GM11168 (cell line): ENCODE measurements around the gene ADAMTS14.

Experiments
- in situ Hi-C: fragments of 300-500 bp; cut with MboI; formaldehyde crosslinking; loops from one replicate; pipeline ENCODE4 v1.12.0; 2022; ENCODE audit warnings: low sequenced_read_pairs; ENCODE audit not compliant: unreplicated experiment

ADAMTS14 gene

GRCh38 chr10:70726909-70727495 lies 54.7 kb downstream of the ADAMTS14 start:
- in situ Hi-C loops = no loop called here

GRCh38 chr10:70728328-70728727 lies 56.0 kb downstream of the ADAMTS14 start:
- in situ Hi-C loops = no loop called here

- in situ Hi-C loops = no loop called here
Measured at GRCh38 chr10:70729763-70730357, 57.6 kb downstream of the ADAMTS14 start.

- in situ Hi-C loops = no loop called here
Measured at GRCh38 chr10:70730955-70731354, 58.6 kb downstream of the ADAMTS14 start.

GRCh38 chr10:70732569-70732968 lies 60.3 kb downstream of the ADAMTS14 start:
- in situ Hi-C loops = no loop called here

GRCh38 chr10:70733051-70733450 lies 60.7 kb downstream of the ADAMTS14 start:
- in situ Hi-C loops = no loop called here

- in situ Hi-C loops = no loop called here
Measured at GRCh38 chr10:70735161-70735560, 62.9 kb downstream of the ADAMTS14 start.

- in situ Hi-C loops = no loop called here
Measured at GRCh38 chr10:70736525-70736924, 64.2 kb downstream of the ADAMTS14 start.

- in situ Hi-C loops = no loop called here
Measured at GRCh38 chr10:70737250-70737649, 64.9 kb downstream of the ADAMTS14 start.

- in situ Hi-C loops = no loop called here
Measured at GRCh38 chr10:70738006-70738760, 65.9 kb downstream of the ADAMTS14 start.

- in situ Hi-C loops = no loop called here
Measured at GRCh38 chr10:70738761-70739121, 66.4 kb downstream of the ADAMTS14 start.

GRCh38 chr10:70740406-70741288 lies 68.3 kb downstream of the ADAMTS14 start:
- in situ Hi-C loops = no loop called here

- in situ Hi-C loops = no loop called here
Measured at GRCh38 chr10:70742537-70743429, 70.5 kb downstream of the ADAMTS14 start.

- in situ Hi-C loops = no loop called here
Measured at GRCh38 chr10:70743430-70743788, 71.1 kb downstream of the ADAMTS14 start.

- in situ Hi-C loops = no loop called here
Measured at GRCh38 chr10:70743879-70744278, 71.6 kb downstream of the ADAMTS14 start.

GRCh38 chr10:70744617-70745143 lies 72.4 kb downstream of the ADAMTS14 start:
- in situ Hi-C loops = no loop called here

- in situ Hi-C loops = no loop called here
Measured at GRCh38 chr10:70745555-70745954, 73.2 kb downstream of the ADAMTS14 start.

- in situ Hi-C loops = no loop called here
Measured at GRCh38 chr10:70747192-70747965, 75.1 kb downstream of the ADAMTS14 start.

GRCh38 chr10:70748305-70748704 lies 76.0 kb downstream of the ADAMTS14 start:
- in situ Hi-C loops = no loop called here
